Gastrocnemius medialis (tissue), 4 donors: ENCODE results near the gene SLC35B2. TPM values are rescaled to one million over a fixed set of nuclear protein-coding genes. Genes with fewer than 3 reads are reported as not detected.

ENCODE experiments used
- ATAC-seq, 2 donors: fragments of 150-250 bp; one replicate each; pipeline ENCODE4 v1.9.1; 2016
- DNase-seq, 2 donors: peaks; one replicate each; pipeline ENCODE4 v3.0.0-alpha.2; 2019
- H3K27ac ChIP-seq, 4 donors: fragments of 200-600 bp; sonication (generic); 1 replicate in 1 of 4; 2 replicates in 3 of 4; pipeline ENCODE4 v1.5.1; 2016 to 2018; ENCODE audit warnings: mild to moderate bottlenecking in 2 of 4, moderate library complexity in 1 of 4
- H3K27me3 ChIP-seq, 3 donors: fragments of 200-600 bp; sonication (generic) in 2 of 3; 1 replicate in 1 of 3; 2 replicates in 2 of 3; pipeline versions ENCODE4 v1.5.1 to v1.6.0; 2016 to 2019; ENCODE audit warnings: mild to moderate bottlenecking in 1 of 3, moderate library complexity in 1 of 3
- H3K36me3 ChIP-seq, 2 donors: fragments of 200-600 bp; sonication (generic) in 1 of 2; one replicate each; pipeline ENCODE4 v1.5.1; 2017 to 2018
- H3K4me1 ChIP-seq, 2 donors: fragments of 200-600 bp; sonication (generic) in 1 of 2; one replicate each; pipeline ENCODE4 v1.5.1; 2016 to 2017; ENCODE audit warnings: mild to moderate bottlenecking in 2 of 2
- H3K4me3 ChIP-seq, 4 donors: fragments of 200-600 bp; sonication (generic) in 3 of 4; 1 replicate in 1 of 4; 2 replicates in 3 of 4; pipeline ENCODE4 v1.5.1; 2016 to 2019; ENCODE audit warnings: mild to moderate bottlenecking in 2 of 4
- H3K9me3 ChIP-seq, 3 donors: fragments of 200-600 bp; sonication (generic) in 2 of 3; 1 replicate in 1 of 3; 2 replicates in 2 of 3; pipeline ENCODE4 v1.5.1; 2016 to 2019
- POLR2A ChIP-seq, 2 donors: fragments of 450-650 bp; IDR thresholded peaks; one replicate each; pipeline ENCODE4 v1.6.1; 2017; ENCODE audit warnings: antibody characterized with exemption in 2 of 2, mild to moderate bottlenecking in 2 of 2, moderate library complexity in 2 of 2
- in situ Hi-C, 4 donors: fragments of 200-750 bp; cut with MboI; loops; one replicate each; pipeline versions ENCODE4 v1.15.0 to v1.8.0; 2017; ENCODE audit warnings: low sequenced_read_pairs in 4 of 4
- intact Hi-C: fragments of 100-400 bp; cut with DNase I; formaldehyde crosslinking; loops from one replicate; pipeline ENCODE4 v1.15.1; 2023; ENCODE audit warnings: low total_unique reads
- total RNA-seq, 4 donors: library from RNA; depleted of rRNA; stranded (reverse); fragments of >200 nt; gene quantifications; one replicate each; pipeline versions ENCODE4 v1.1.0 to v1.2.3, GENCODE V29; 2016
- TF ChIP-seq, protein P1 (sequence below), 5 experiments: fragments of 450-650 bp in 3 of 5; fragments of 200-600 bp in 2 of 5; sonication (generic) in 2 of 5; IDR thresholded peaks in 4 of 5; conservative IDR thresholded peaks in 1 of 5; 1 replicate in 4 of 5; 2 replicates in 1 of 5; pipeline ENCODE4 v1.5.1; 2016 to 2019; ENCODE audit warnings: antibody characterized with exemption in 5 of 5, mild to moderate bottlenecking in 3 of 5, moderate library complexity in 3 of 5

SLC35B2 gene
- total RNA-seq, 4 donors from 2014 or later = 14.9 to 35.9 (median 21.4) TPM

DNA sequence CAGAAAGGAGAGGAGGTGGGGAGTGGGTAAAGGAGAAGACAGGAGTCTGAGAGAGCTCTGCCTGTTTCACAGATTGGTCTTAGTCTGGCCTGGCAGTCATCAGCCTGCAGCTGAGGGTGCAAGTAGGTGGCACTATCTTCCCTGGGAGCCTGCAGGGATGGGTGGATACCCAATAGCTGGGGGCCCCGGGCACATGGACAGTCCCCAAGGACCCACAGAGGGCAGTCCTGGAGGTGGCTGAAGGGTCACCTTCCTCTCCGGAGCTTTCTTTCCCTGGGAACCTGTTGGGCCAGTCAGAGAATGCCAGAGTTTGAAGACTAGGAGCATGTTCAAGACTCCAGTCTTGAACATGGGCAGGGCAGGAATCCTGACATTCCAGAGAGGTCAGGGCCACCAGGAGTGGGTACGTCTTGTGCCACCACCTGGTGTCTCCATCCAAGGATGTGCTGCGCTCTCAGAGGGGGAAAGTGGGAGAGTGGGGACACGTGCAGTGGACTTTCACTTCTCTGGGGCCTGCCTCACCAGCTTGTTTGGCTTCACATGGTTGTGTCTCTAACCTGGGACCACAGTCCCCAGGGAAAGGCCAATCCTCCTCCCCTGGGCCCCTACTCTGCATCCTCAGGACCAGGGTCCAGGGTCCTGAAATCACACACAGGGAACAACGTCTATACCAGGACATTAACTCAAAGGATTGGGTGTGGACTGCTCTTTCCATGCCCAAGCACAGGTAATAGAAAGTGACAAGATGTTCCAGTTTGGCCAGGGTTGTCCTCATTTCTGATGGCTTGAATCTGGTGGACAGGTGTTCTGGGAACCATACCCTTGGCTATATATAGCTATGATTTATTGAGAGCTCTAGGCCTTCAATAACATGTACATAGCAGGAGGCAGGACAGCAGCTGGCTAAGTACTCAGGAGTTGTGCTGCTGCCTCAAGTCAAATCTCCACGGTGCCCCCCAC is 37.8 kb upstream of the SLC35B2 start:
- H3K27me3 ChIP-seq = peaks cover 28 to 42% (median 38%) of the 10 kb centered on the region in 3 donors
- in situ Hi-C loops = no loop called here
- H3K4me1 ChIP-seq = peaks cover 13 to 15% of the 10 kb centered on the region in 2 donors
- no peak overlapping the region for H3K4me3 ChIP-seq
- no peak for DNase-seq
- H3K9me3 ChIP-seq = no peaks in the 10 kb centered on the region
- no peak overlapping the region for H3K27ac ChIP-seq
- no peaks in the 10 kb centered on the region for H3K36me3 ChIP-seq
- peak; percentile 22 to 54 for ATAC-seq
- intact Hi-C loops = no loop called here
- TF ChIP-seq, protein P1, sequence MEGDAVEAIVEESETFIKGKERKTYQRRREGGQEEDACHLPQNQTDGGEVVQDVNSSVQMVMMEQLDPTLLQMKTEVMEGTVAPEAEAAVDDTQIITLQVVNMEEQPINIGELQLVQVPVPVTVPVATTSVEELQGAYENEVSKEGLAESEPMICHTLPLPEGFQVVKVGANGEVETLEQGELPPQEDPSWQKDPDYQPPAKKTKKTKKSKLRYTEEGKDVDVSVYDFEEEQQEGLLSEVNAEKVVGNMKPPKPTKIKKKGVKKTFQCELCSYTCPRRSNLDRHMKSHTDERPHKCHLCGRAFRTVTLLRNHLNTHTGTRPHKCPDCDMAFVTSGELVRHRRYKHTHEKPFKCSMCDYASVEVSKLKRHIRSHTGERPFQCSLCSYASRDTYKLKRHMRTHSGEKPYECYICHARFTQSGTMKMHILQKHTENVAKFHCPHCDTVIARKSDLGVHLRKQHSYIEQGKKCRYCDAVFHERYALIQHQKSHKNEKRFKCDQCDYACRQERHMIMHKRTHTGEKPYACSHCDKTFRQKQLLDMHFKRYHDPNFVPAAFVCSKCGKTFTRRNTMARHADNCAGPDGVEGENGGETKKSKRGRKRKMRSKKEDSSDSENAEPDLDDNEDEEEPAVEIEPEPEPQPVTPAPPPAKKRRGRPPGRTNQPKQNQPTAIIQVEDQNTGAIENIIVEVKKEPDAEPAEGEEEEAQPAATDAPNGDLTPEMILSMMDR (IDR thresholded peaks at IDR 0.05 in 4 of 5, conservative IDR thresholded peaks at IDR 0.05 in 1 of 5) = no peak
- no peak for TF ChIP-seq POLR2A (IDR thresholded peaks at IDR 0.05)

GRCh38 chr6:44292661-44293365 is 35.5 kb upstream of the SLC35B2 start:
- Histone ChIP-seq H3K9me3 (no peaks in the 10 kb centered on the region), H3K4me3 (no peak overlapping the region), H3K36me3 (no peaks in the 10 kb centered on the region), H3K27me3 (peaks cover 35 to 54% (median 40%) of the 10 kb centered on the region in 3 donors), H3K27ac (no peak overlapping the region), H3K4me1 (peaks cover 11 to 15% of the 10 kb centered on the region in 2 donors)
- intact Hi-C loops (no loop called here), in situ Hi-C loops (no loop called here)
- TF ChIP-seq, protein P1 (IDR thresholded peaks at IDR 0.05 in 4 of 5, conservative IDR thresholded peaks at IDR 0.05 in 1 of 5) = no peak
- TF ChIP-seq POLR2A (IDR thresholded peaks at IDR 0.05) = no peak
- ATAC-seq = no peak
- DNase-seq = no peak

- H3K9me3 ChIP-seq = no peaks in the 10 kb centered on the region
- H3K27me3 ChIP-seq = peaks cover 30 to 49% (median 30%) of the 10 kb centered on the region in 3 donors
- no peak overlapping the region for H3K27ac ChIP-seq
- peaks cover 8% of the 10 kb centered on the region in 2 donors for H3K4me1 ChIP-seq
- ATAC-seq (no peak), DNase-seq (no peak)
- H3K4me3 ChIP-seq = no peak overlapping the region
- no peaks in the 10 kb centered on the region for H3K36me3 ChIP-seq
- intact Hi-C loops = no loop called here
- in situ Hi-C loops = no loop called here
- TF ChIP-seq POLR2A (IDR thresholded peaks at IDR 0.05) = no peak
- TF ChIP-seq, protein P1 (IDR thresholded peaks at IDR 0.05 in 4 of 5, conservative IDR thresholded peaks at IDR 0.05 in 1 of 5) = no peak
Observed at GRCh38 chr6:44291841-44292240, 34.5 kb upstream of the SLC35B2 start.

- Histone ChIP-seq H3K4me1 (no peaks in the 10 kb centered on the region), H3K36me3 (no peaks in the 10 kb centered on the region), H3K27me3 (peaks cover 13 to 44% (median 22%) of the 10 kb centered on the region in 3 donors), H3K4me3 (no peak overlapping the region), H3K9me3 (no peaks in the 10 kb centered on the region), H3K27ac (no peak overlapping the region)
- in situ Hi-C loops = no loop called here
- TF ChIP-seq POLR2A (IDR thresholded peaks at IDR 0.05) = no peak
- TF ChIP-seq, protein P1 (IDR thresholded peaks at IDR 0.05 in 4 of 5, conservative IDR thresholded peaks at IDR 0.05 in 1 of 5) = no peak
- DNase-seq (no peak), ATAC-seq (no peak)
- intact Hi-C loops = no loop called here
Observed at GRCh38 chr6:44289726-44290260, 32.5 kb upstream of the SLC35B2 start.
